Measurements from ENCODE around the gene TNF.
A peak's percentile ranks its signal among the peaks of the same experiment; 100 is the strongest.

Gene TNF

GRCh38 chr6:31535538-31536324 lies 39.6 kb upstream of the TNF start:
- TF ChIP-seq CTCF (conservative IDR thresholded peaks at IDR 0.05) (no peak), ZFX (IDR thresholded peaks at IDR 0.05) (no peak)
- no peak overlapping the region for H3K27ac ChIP-seq

- TF ChIP-seq CTCF (conservative IDR thresholded peaks at IDR 0.05) (no peak), ZFX (IDR thresholded peaks at IDR 0.05) (no peak)
- no peak overlapping the region for H3K27ac ChIP-seq
Measured at GRCh38 chr6:31538805-31539400, 36.5 kb upstream of the TNF start.

- peak overlapping the region; percentile 95 for H3K27ac ChIP-seq
- no peak for TF ChIP-seq CTCF (conservative IDR thresholded peaks at IDR 0.05)
- no peak for TF ChIP-seq ZFX (IDR thresholded peaks at IDR 0.05)
Measured at GRCh38 chr6:31540640-31541039, 34.7 kb upstream of the TNF start.

- H3K27ac ChIP-seq = peak overlapping the region; percentile 95
- no peak; the same call in 1 of the 2 replicates for TF ChIP-seq ZFX (IDR thresholded peaks at IDR 0.05)
- no peak for TF ChIP-seq CTCF (conservative IDR thresholded peaks at IDR 0.05)
Measured at GRCh38 chr6:31541059-31541657, 34.2 kb upstream of the TNF start.

GRCh38 chr6:31541658-31542521 lies 33.5 kb upstream of the TNF start, which contains the start of gene DDX39B:
TSS of gene DDX39B (minus strand) at chr6:31542003. CDS start at chr6:31540532, 1,471 bp downstream.
- TF ChIP-seq CTCF (conservative IDR thresholded peaks at IDR 0.05) = no peak
- TF ChIP-seq ZFX (IDR thresholded peaks at IDR 0.05) = peak; percentile 68
- peak within 1 kb of the TSS; percentile 95 for H3K27ac ChIP-seq

- peak overlapping the region; percentile 13; the same call in 1 of the 2 replicates for H3K27ac ChIP-seq
- TF ChIP-seq ZFX (IDR thresholded peaks at IDR 0.05) (no peak), CTCF (conservative IDR thresholded peaks at IDR 0.05) (no peak)
Measured at GRCh38 chr6:31543639-31544038, 31.7 kb upstream of the TNF start.

Data from C4-2B (cell line).